ENCODE results near the gene RBM15.

- TF ChIP-seq POLR2A (IDR thresholded peaks at IDR 0.05), result no peak
- TF ChIP-seq CTCF (IDR thresholded peaks at IDR 0.05), result no peak
Measured at GRCh38 chr1:110340207-110340468, 961 bp downstream of the RBM15 start.
